IMR-90 (cell line): ENCODE measurements around the gene FARP1. TPM values are rescaled to one million over a fixed set of nuclear protein-coding genes. Genes with fewer than 3 reads are reported as not detected.

Experiments used
- ATAC-seq: fragments of 200-7000 bp; cut with Tn5 transposase; 2 replicates; pipeline ENCODE4 v1.9.1; 2020; ENCODE audit warnings: low read depth, mild to moderate bottlenecking, moderate library complexity
- BruUV-seq: library from RNA; stranded (reverse); fragments of 400-500 nt; replicated peaks from 2 replicates; lab custom pipeline; 2021; lab: Mats Ljungman, UMichigan
- CTCF ChIA-PET: fragments of 300-600 bp; formaldehyde crosslinking; extraction: SDS; loops from one replicate; lab custom pipeline; 2021; ENCODE audit warnings: antibody characterized with exemption; lab: Yijun Ruan, JAX
- POLR2A ChIA-PET: fragments of 300-600 bp; sonication (Branson Sonifier 250); formaldehyde crosslinking; loops from one replicate; lab custom pipeline; 2022; ENCODE audit warnings: antibody characterized with exemption; ENCODE audit not compliant: unreplicated experiment; lab: Charles Lee
- DNase-seq: peaks from one replicate; pipeline ENCODE4 v3.0.0; 2013
- H2AFZ ChIP-seq: replicated peaks from 2 replicates; pipeline ENCODE3; 2013; ENCODE audit warnings: low read length, mild to moderate bottlenecking; ENCODE audit not compliant: poor library complexity
- H2AK5ac ChIP-seq: 2 replicates; pipeline ENCODE4 v1.6.1; 2013; ENCODE audit warnings: low read depth, low read length, inconsistent platforms
- H2AK9ac ChIP-seq: replicated peaks from 2 replicates; pipeline ENCODE3; 2013; ENCODE audit warnings: mild to moderate bottlenecking, low read depth, low read length, moderate library complexity; ENCODE audit not compliant: poor library complexity
- H2BK120ac ChIP-seq: 2 replicates; pipeline ENCODE4 v1.6.1; 2013; ENCODE audit warnings: low read depth, low read length, inconsistent platforms
- H2BK15ac ChIP-seq: 3 replicates; pipeline ENCODE4 v1.6.1; 2013; ENCODE audit warnings: low read depth, low read length, inconsistent platforms
- H2BK20ac ChIP-seq: 2 replicates; pipeline ENCODE4 v1.6.1; 2013; ENCODE audit warnings: low read depth, mild to moderate bottlenecking, inconsistent platforms, low read length, moderate library complexity
- H2BK5ac ChIP-seq: 2 replicates; pipeline ENCODE4 v1.6.1; 2013; ENCODE audit warnings: mild to moderate bottlenecking, low read depth, low read length, inconsistent platforms; ENCODE audit not compliant: poor library complexity, severe bottlenecking
- H3K14ac ChIP-seq: replicated peaks from 2 replicates; pipeline ENCODE4 v1.6.1; 2013; ENCODE audit warnings: low read depth, low read length, inconsistent platforms
- H3K18ac ChIP-seq: 2 replicates; pipeline ENCODE4 v1.6.1; 2013; ENCODE audit warnings: low read depth, low read length, control low read depth
- H3K23ac ChIP-seq: 2 replicates; pipeline ENCODE4 v1.6.1; 2013; ENCODE audit warnings: low read depth, low read length, inconsistent platforms
- H3K27ac ChIP-seq: 2 replicates; pipeline ENCODE4 v1.5.1; 2013; ENCODE audit warnings: mild to moderate bottlenecking, control low read depth, low read length; ENCODE audit not compliant: insufficient read depth
- H3K27me3 ChIP-seq: 2 replicates; pipeline ENCODE4 v1.6.1; 2013; ENCODE audit warnings: low read length; ENCODE audit not compliant: control insufficient read depth, insufficient read depth
- H3K36me3 ChIP-seq: 2 replicates; pipeline ENCODE4 v1.6.1; 2013; ENCODE audit warnings: low read length, mixed read lengths; ENCODE audit not compliant: control insufficient read depth, insufficient read depth
- H3K4ac ChIP-seq: 2 replicates; pipeline ENCODE4 v1.6.1; 2013; ENCODE audit warnings: low read depth, low read length, inconsistent platforms
- H3K4me1 ChIP-seq: 2 replicates; pipeline ENCODE4 v1.6.1; 2013; ENCODE audit warnings: low read length, mixed read lengths; ENCODE audit not compliant: control insufficient read depth, insufficient read depth
- H3K4me2 ChIP-seq: 2 replicates; pipeline ENCODE4 v1.6.1; 2013; ENCODE audit warnings: low read depth, mild to moderate bottlenecking, control low read depth, low read length, moderate library complexity
- H3K4me3 ChIP-seq: 2 replicates; pipeline ENCODE4 v1.5.1; 2013; ENCODE audit warnings: low read depth, mild to moderate bottlenecking, control low read depth, low read length, moderate library complexity; ENCODE audit not compliant: insufficient read depth
- H3K56ac ChIP-seq: 2 replicates; pipeline ENCODE4 v1.6.1; 2013; ENCODE audit warnings: low read length, inconsistent platforms; ENCODE audit not compliant: insufficient read depth; ENCODE audit errors: extremely low read depth
- H3K79me1 ChIP-seq, 2 experiments: 2 replicates each; pipeline ENCODE4 v1.6.1; 2013; ENCODE audit warnings: low read length in 2 of 2, inconsistent platforms in 1 of 2, low read depth in 1 of 2
- H3K9ac ChIP-seq: 2 replicates; pipeline ENCODE4 v1.6.1; 2013; ENCODE audit warnings: low read depth, low read length, control low read depth
- H3K9me1 ChIP-seq: 2 replicates; pipeline ENCODE4 v1.6.1; 2013; ENCODE audit warnings: low read length, inconsistent platforms; ENCODE audit not compliant: insufficient read depth
- H3K9me3 ChIP-seq: 2 replicates; pipeline ENCODE4 v1.6.1; 2013; ENCODE audit warnings: low read length; ENCODE audit not compliant: control insufficient read depth, insufficient read depth
- H4K20me1 ChIP-seq: 2 replicates; pipeline ENCODE4 v1.6.1; 2013; ENCODE audit warnings: low read length, inconsistent platforms; ENCODE audit not compliant: insufficient read depth
- H4K5ac ChIP-seq: 2 replicates; pipeline ENCODE4 v1.6.1; 2013; ENCODE audit warnings: mild to moderate bottlenecking, low read depth, low read length, control low read depth
- H4K8ac ChIP-seq, 2 experiments: 2 replicates each; pipeline ENCODE4 v1.6.1; 2013; ENCODE audit warnings: low read depth in 2 of 2, low read length in 2 of 2, control low read depth in 1 of 2, inconsistent platforms in 1 of 2
- H4K91ac ChIP-seq: 2 replicates; pipeline ENCODE4 v1.6.1; 2013; ENCODE audit warnings: low read depth, low read length, inconsistent platforms; ENCODE audit not compliant: insufficient read depth
- MAFK ChIP-seq: IDR thresholded peaks from 2 replicates; pipeline ENCODE4 v1.6.1; 2012; ENCODE audit warnings: low read depth, low read length, improper control_type of control experiment
- RCOR1 ChIP-seq: IDR thresholded peaks from 2 replicates; pipeline ENCODE4 v1.6.1; 2012; ENCODE audit warnings: mild to moderate bottlenecking, low read length, improper control_type of control experiment; ENCODE audit not compliant: insufficient replicate concordance
- WGBS, 2 experiments: methylation state at CpG; one replicate each; pipeline versions ENCODE4 v1.1.5 to v1.1.7; 2013; ENCODE audit warnings: missing lambda C conversion rate in 2 of 2; ENCODE audit not compliant: insufficient read length in 1 of 2; ENCODE audit errors: extremely low coverage in 2 of 2; 5-methylcytosine and 5-hydroxymethylcytosine counted together
- dilution Hi-C: fragments of 300-500 bp; cut with HindIII; formaldehyde crosslinking; loops from one replicate; pipeline ENCODE4 v1.14.3; 2018; ENCODE audit warnings: low sequenced_read_pairs; ENCODE audit not compliant: unreplicated experiment
- in situ Hi-C: fragments of 300-500 bp; cut with MboI; formaldehyde crosslinking; loops from 3 replicates; pipeline ENCODE4 v1.14.3; 2019; ENCODE audit warnings: low sequenced_read_pairs, inconsistent platforms, mixed read lengths
- intact Hi-C: fragments of 100-400 bp; cut with micrococcal nuclease; formaldehyde crosslinking; loops from 2 replicates; pipeline ENCODE4 v1.10.0; 2022
- polyA plus RNA-seq, 3 experiments: library from polyadenylated mRNA; depleted of rRNA; stranded (reverse); fragments of >200 nt; gene quantifications; 2 replicates each; pipeline ENCODE4 v1.2.3, GENCODE V29; 2012; ENCODE audit warnings: low replicate concordance in 1 of 3
- total RNA-seq: library from RNA; depleted of rRNA; stranded (reverse); fragments of >200 nt; gene quantifications from 2 replicates; pipeline ENCODE4 v1.2.3, GENCODE V29; 2012

FARP1 gene
- total and polyA plus RNA-seq, 2 of the 4 experiments (the other 2 are of a cell fraction): 39.6 to 57.0 TPM

DNA sequence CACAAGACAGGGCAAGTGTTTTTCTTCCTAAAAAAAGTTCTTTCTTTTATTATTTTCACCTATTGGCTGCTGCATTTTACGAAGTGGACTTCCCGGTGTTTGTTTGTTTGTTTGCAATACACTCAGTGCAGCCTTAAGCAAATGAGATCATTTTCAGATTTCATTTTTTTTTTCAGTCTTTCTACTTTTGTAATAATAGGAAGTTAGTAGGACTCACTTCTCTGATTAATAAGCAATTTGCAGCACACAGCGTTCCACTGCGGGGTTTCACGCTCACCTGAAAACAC lies 305.7 kb downstream of the FARP1 start:
- Histone ChIP-seq H3K4me3 (no peak overlapping the region), H3K9me3 (no peaks in the 10 kb centered on the region), H2BK15ac (no peak overlapping the region), H3K4ac (no peak overlapping the region), H3K56ac (no peak overlapping the region), H3K9me1 (peaks cover 14% of the 10 kb centered on the region), H3K27me3 (no peaks in the 10 kb centered on the region), H4K8ac (no peak overlapping the region), H2BK20ac (no peak overlapping the region), H4K91ac (no peak overlapping the region), H3K79me1 (peaks cover 9 to 66% of the 10 kb centered on the region in 2 experiments; a peak in 3 of 4 replicates), H2BK5ac (no peak overlapping the region), H2AFZ (no peak overlapping the region), H3K4me1 (peaks cover 8% of the 10 kb centered on the region), H3K18ac (no peak overlapping the region), H4K5ac (no peak overlapping the region), H3K9ac (no peak overlapping the region), H3K27ac (no peak overlapping the region), H3K4me2 (no peak overlapping the region), H2BK120ac (no peak overlapping the region), H2AK5ac (no peak overlapping the region), H3K14ac (no peak overlapping the region), H3K36me3 (peaks cover 56% of the 10 kb centered on the region), H4K20me1 (peaks cover 30% of the 10 kb centered on the region), H2AK9ac (no peak overlapping the region), H3K23ac (no peak overlapping the region)
- DNase-seq (no peak), ATAC-seq (no peak)
- dilution Hi-C loops (no loop called here), intact Hi-C loops (loop anchor here (10.0 kb wide), 1 partner anchor 594 kb away; no protein-coding TSS in a partner anchor), in situ Hi-C loops (loop anchor here (5.0 to 25.0 kb wide), 3 partner anchors 209 to 594 kb away; no protein-coding TSS in a partner anchor)
- BruUV-seq: no TSS peak
- TF ChIP-seq RCOR1 (no peak), MAFK (no peak)
- no CpG with 5 or more reads among the region's 5 CpGs for WGBS, 2 experiments
- ChIA-PET CTCF (interaction anchor here (1.0 kb wide), 1 partner anchor 34 kb away, joined by 3 read pairs; no protein-coding TSS in a partner anchor), POLR2A (no interaction called here)
